ENCODE data around the gene VMO1.
"Not testable (repeated sequence)": the region's sequence is repeated elsewhere in the genome, so short reads cannot be mapped to it uniquely, and the experiment has no call there.

VMO1 gene

GRCh38 chr17:4786106-4786511 lies at the start of gene VMO1:
Gene VMO1 (minus strand): TSS chr17:4786364. CDS start chr17:4786352, 12 bp downstream.
- in situ Hi-C loops (cut with MboI; ENCODE audit: low pct_unique_long_range_greater_than_20kb, low sequenced_read_pairs) = no loop called here
- peak; percentile 21 for DNase-seq

GRCh38 chr17:4834681-4835020 lies 48.5 kb upstream of the VMO1 start:
- no peak for DNase-seq
- in situ Hi-C loops (cut with MboI; ENCODE audit: low pct_unique_long_range_greater_than_20kb, low sequenced_read_pairs) = no loop called here

- DNase-seq = peak; percentile 28
- in situ Hi-C loops (cut with MboI; ENCODE audit: low pct_unique_long_range_greater_than_20kb, low sequenced_read_pairs) = no loop called here
These were observed 47.9 kb upstream of the VMO1 start for GRCh38 chr17:4833941-4834680.

GRCh38 chr17:4833178-4833940 lies 47.2 kb upstream of the VMO1 start, which contains the start of gene MINK1:
Gene MINK1 (plus strand): TSS chr17:4833340. CDS start chr17:4833584, 244 bp downstream.
- DNase-seq = peak; percentile 94
- in situ Hi-C loops (cut with MboI; ENCODE audit: low pct_unique_long_range_greater_than_20kb, low sequenced_read_pairs) = no loop called here

GRCh38 chr17:4832829-4833177 lies 46.6 kb upstream of the VMO1 start:
- DNase-seq; in situ Hi-C loops (cut with MboI; ENCODE audit: low pct_unique_long_range_greater_than_20kb, low sequenced_read_pairs): not testable (repeated sequence)

- in situ Hi-C loops (cut with MboI; ENCODE audit: low pct_unique_long_range_greater_than_20kb, low sequenced_read_pairs) = no loop called here
- DNase-seq = no peak
These were observed 41.2 kb upstream of the VMO1 start for GRCh38 chr17:4827399-4827798.

GRCh38 chr17:4823373-4824089 lies 37.4 kb upstream of the VMO1 start:
- in situ Hi-C loops (cut with MboI; ENCODE audit: low pct_unique_long_range_greater_than_20kb, low sequenced_read_pairs) = no loop called here
- DNase-seq = no peak

GRCh38 chr17:4822835-4823234 lies 36.7 kb upstream of the VMO1 start:
- no peak for DNase-seq
- in situ Hi-C loops (cut with MboI; ENCODE audit: low pct_unique_long_range_greater_than_20kb, low sequenced_read_pairs) = no loop called here

- no peak for DNase-seq
- in situ Hi-C loops (cut with MboI; ENCODE audit: low pct_unique_long_range_greater_than_20kb, low sequenced_read_pairs) = no loop called here
These were observed 32.1 kb upstream of the VMO1 start for GRCh38 chr17:4818276-4818675.

- no peak for DNase-seq
- in situ Hi-C loops (cut with MboI; ENCODE audit: low pct_unique_long_range_greater_than_20kb, low sequenced_read_pairs) = no loop called here
These were observed 30.7 kb upstream of the VMO1 start for GRCh38 chr17:4816826-4817225.

GRCh38 chr17:4815043-4815675 lies 29.0 kb upstream of the VMO1 start:
- DNase-seq = no peak
- in situ Hi-C loops (cut with MboI; ENCODE audit: low pct_unique_long_range_greater_than_20kb, low sequenced_read_pairs) = no loop called here

GRCh38 chr17:4812690-4813089 lies 26.5 kb upstream of the VMO1 start:
- in situ Hi-C loops (cut with MboI; ENCODE audit: low pct_unique_long_range_greater_than_20kb, low sequenced_read_pairs) = no loop called here
- no peak for DNase-seq

GRCh38 chr17:4811471-4811870 lies 25.3 kb upstream of the VMO1 start:
- no peak for DNase-seq
- in situ Hi-C loops (cut with MboI; ENCODE audit: low pct_unique_long_range_greater_than_20kb, low sequenced_read_pairs) = no loop called here

- in situ Hi-C loops (cut with MboI; ENCODE audit: low pct_unique_long_range_greater_than_20kb, low sequenced_read_pairs) = no loop called here
- DNase-seq = no peak
These were observed 24.6 kb upstream of the VMO1 start for GRCh38 chr17:4810696-4811290.

- DNase-seq = no peak
- in situ Hi-C loops (cut with MboI; ENCODE audit: low pct_unique_long_range_greater_than_20kb, low sequenced_read_pairs) = no loop called here
These were observed 22.2 kb upstream of the VMO1 start for GRCh38 chr17:4808378-4808767.

- DNase-seq = no peak
- in situ Hi-C loops (cut with MboI; ENCODE audit: low pct_unique_long_range_greater_than_20kb, low sequenced_read_pairs) = no loop called here
These were observed 21.6 kb upstream of the VMO1 start for GRCh38 chr17:4807605-4808377.

- peak; percentile 49 for DNase-seq
- in situ Hi-C loops (cut with MboI; ENCODE audit: low pct_unique_long_range_greater_than_20kb, low sequenced_read_pairs) = no loop called here
These were observed 20.8 kb upstream of the VMO1 start, which contains the start of gene PLD2 for GRCh38 chr17:4806777-4807604. Gene PLD2 (plus strand): TSS chr17:4807152. CDS start chr17:4807773, 621 bp downstream.

GRCh38 chr17:4806456-4806776 lies 20.3 kb upstream of the VMO1 start:
- in situ Hi-C loops (cut with MboI; ENCODE audit: low pct_unique_long_range_greater_than_20kb, low sequenced_read_pairs) = no loop called here
- DNase-seq = peak; percentile 29
